ENCODE measurements around the gene MRPS7.

Gene MRPS7

GRCh38 chr17:75273977-75274708, 12.5 kb downstream of the MRPS7 start:
- TF ChIP-seq REST (IDR thresholded peaks at IDR 0.05; ENCODE audit: low read depth) = peak; percentile 75
- TF ChIP-seq TAF1 (IDR thresholded peaks at IDR 0.05; ENCODE audit: low read depth) = no peak

- no peak for TF ChIP-seq EGR1 (IDR thresholded peaks at IDR 0.05)
These were observed 16.0 kb downstream of the MRPS7 start for GRCh38 chr17:75277664-75278071.

- TF ChIP-seq EGR1 (IDR thresholded peaks at IDR 0.05) (no peak), USF1 (IDR thresholded peaks at IDR 0.05) (no peak), NFIC (IDR thresholded peaks at IDR 0.05) (no peak), TCF12 (IDR thresholded peaks at IDR 0.05; ENCODE audit: low read depth) (no peak)
These were observed 23.4 kb downstream of the MRPS7 start for GRCh38 chr17:75285123-75285522.

GRCh38 chr17:75287221-75287620, 25.5 kb downstream of the MRPS7 start:
- TF ChIP-seq NFIC (IDR thresholded peaks at IDR 0.05) (no peak), CREB1 (IDR thresholded peaks at IDR 0.05; ENCODE audit: low read depth) (no peak), TCF12 (IDR thresholded peaks at IDR 0.05; ENCODE audit: low read depth) (no peak), CEBPB (IDR thresholded peaks at IDR 0.05) (no peak), ZBTB7A (IDR thresholded peaks at IDR 0.05; ENCODE audit: low read depth) (no peak), RAD21 (IDR thresholded peaks at IDR 0.05; ENCODE audit: low read depth) (no peak), USF1 (IDR thresholded peaks at IDR 0.05) (no peak), EP300 (IDR thresholded peaks at IDR 0.05; ENCODE audit: borderline replicate concordance) (no peak), TAF1 (IDR thresholded peaks at IDR 0.05; ENCODE audit: low read depth) (no peak), YY1 (IDR thresholded peaks at IDR 0.05; ENCODE audit: low read depth) (no peak)

- TF ChIP-seq CREB1 (IDR thresholded peaks at IDR 0.05; ENCODE audit: low read depth) = no peak
- TF ChIP-seq TAF1 (IDR thresholded peaks at IDR 0.05; ENCODE audit: low read depth) = no peak
These were observed 26.7 kb downstream of the MRPS7 start for GRCh38 chr17:75288359-75288758.

GRCh38 chr17:75288770-75289114, 27.1 kb downstream of the MRPS7 start:
- peak; percentile 6; the same call in 1 of the 2 replicates for TF ChIP-seq TEAD4 (IDR thresholded peaks at IDR 0.05)
- TF ChIP-seq TCF12 (IDR thresholded peaks at IDR 0.05; ENCODE audit: low read depth) = no peak

- TF ChIP-seq ZBTB7A (IDR thresholded peaks at IDR 0.05; ENCODE audit: low read depth) (peak; percentile 88), REST (IDR thresholded peaks at IDR 0.05; ENCODE audit: low read depth) (no peak), TCF12 (IDR thresholded peaks at IDR 0.05; ENCODE audit: low read depth) (peak; percentile 69), RAD21 (IDR thresholded peaks at IDR 0.05; ENCODE audit: low read depth) (peak; percentile 14; the same call in 1 of the 2 replicates), YY1 (IDR thresholded peaks at IDR 0.05; ENCODE audit: low read depth) (peak; percentile 82), USF1 (IDR thresholded peaks at IDR 0.05) (peak; percentile 58), EP300 (IDR thresholded peaks at IDR 0.05; ENCODE audit: borderline replicate concordance) (no peak), EGR1 (IDR thresholded peaks at IDR 0.05) (0 out of 2 replicates have a peak, but pooled peaks have one; percentile 19), MAX (IDR thresholded peaks at IDR 0.05) (peak; percentile 92), FOXM1 (IDR thresholded peaks at IDR 0.05; ENCODE audit: borderline replicate concordance, low read depth) (peak; percentile 18; the same call in 1 of the 2 replicates), TEAD4 (IDR thresholded peaks at IDR 0.05) (peak; percentile 28; the same call in 1 of the 2 replicates), CEBPB (IDR thresholded peaks at IDR 0.05) (no peak), CREB1 (IDR thresholded peaks at IDR 0.05; ENCODE audit: low read depth) (peak; percentile 65), NFIC (IDR thresholded peaks at IDR 0.05) (no peak), TAF1 (IDR thresholded peaks at IDR 0.05; ENCODE audit: low read depth) (peak; percentile 87)
These were observed 27.6 kb downstream of the MRPS7 start, which contains the start of gene SLC25A19 for GRCh38 chr17:75289115-75289831. Gene SLC25A19 (minus strand): TSS chr17:75289433. CDS start chr17:75286764, 2,669 bp downstream.
